Right atrium auricular region (tissue), 2 donors: ENCODE measurements around the gene FARP1. TPM values are rescaled to one million over a fixed set of nuclear protein-coding genes. Genes with fewer than 3 reads are reported as not detected.

ENCODE experiments used
- DNase-seq: peaks from one replicate; pipeline ENCODE4 v3.0.0-alpha.2; 2019; ENCODE audit warnings: low spot score
- H3K27ac ChIP-seq, 2 donors: fragments of 200-600 bp; sonication (generic); 1 replicate in 1 of 2; 2 replicates in 1 of 2; pipeline ENCODE4 v1.5.1; 2016 to 2019
- H3K27me3 ChIP-seq, 2 donors: fragments of 200-600 bp; sonication (generic); one replicate each; pipeline versions ENCODE4 v1.5.1 to v1.6.0; 2017 to 2019
- H3K36me3 ChIP-seq: fragments of 200-600 bp; sonication (generic); one replicate; pipeline ENCODE4 v1.5.1; 2016
- H3K4me1 ChIP-seq, 2 donors: fragments of 200-600 bp; sonication (generic); one replicate each; pipeline versions ENCODE4 v1.5.1 to v1.6.0; 2017 to 2019
- H3K4me3 ChIP-seq, 2 donors: fragments of 200-600 bp; sonication (generic); 1 replicate in 1 of 2; 2 replicates in 1 of 2; pipeline ENCODE4 v1.5.1; 2017 to 2019; ENCODE audit warnings: mild to moderate bottlenecking in 1 of 2, moderate library complexity in 1 of 2
- H3K9me3 ChIP-seq, 2 donors: fragments of 200-600 bp; sonication (generic); one replicate each; pipeline ENCODE4 v1.5.1; 2019
- total RNA-seq, 2 donors: library from RNA; depleted of rRNA; stranded (reverse); fragments of >200 nt; gene quantifications; one replicate each; pipeline ENCODE4 v1.1.0, GENCODE V29; 2016
- TF ChIP-seq, protein P1 (sequence below), 2 donors: fragments of 200-600 bp; sonication (generic); IDR thresholded peaks; one replicate each; pipeline ENCODE4 v1.5.1; 2019; ENCODE audit warnings: antibody characterized with exemption in 2 of 2

The FARP1 gene
- total RNA-seq, 2 donors from 2014 or later: 15.5 to 25.7 TPM

DNA sequence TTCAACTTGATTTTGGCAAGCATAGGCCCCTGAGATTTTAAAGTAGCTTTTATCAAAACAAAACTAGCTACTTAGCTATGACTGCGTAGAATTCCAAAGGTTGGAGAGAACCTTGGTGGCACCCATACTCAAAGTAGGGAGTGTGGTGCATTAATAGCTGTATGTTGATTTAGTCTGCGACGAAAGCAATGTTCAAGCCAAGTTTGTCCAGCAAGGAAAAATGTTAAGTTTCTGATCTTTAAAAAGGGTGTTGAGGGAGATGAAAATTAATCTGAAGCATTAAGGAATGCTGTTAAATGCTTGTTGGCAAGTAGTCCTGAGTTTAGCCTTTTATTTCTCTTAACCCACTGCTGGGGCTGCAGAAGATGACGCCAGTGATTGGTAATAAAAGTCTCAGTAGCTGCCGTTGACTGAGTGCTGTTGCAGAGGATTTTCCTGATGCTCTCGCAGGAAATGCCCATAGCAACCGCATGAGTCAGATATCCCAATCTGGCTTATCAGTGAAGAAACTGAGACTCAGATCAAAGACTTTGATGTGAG is 110.1 kb downstream of the FARP1 start:
- DNase-seq: no peak
- Histone ChIP-seq H3K9me3 (no peaks in the 10 kb centered on the region), H3K4me1 (peaks cover 0 to 14% of the 10 kb centered on the region in 2 donors), H3K27ac (no peak overlapping the region), H3K36me3 (no peaks in the 10 kb centered on the region), H3K27me3 (no peaks in the 10 kb centered on the region), H3K4me3 (no peak overlapping the region)
- TF ChIP-seq, protein P1, sequence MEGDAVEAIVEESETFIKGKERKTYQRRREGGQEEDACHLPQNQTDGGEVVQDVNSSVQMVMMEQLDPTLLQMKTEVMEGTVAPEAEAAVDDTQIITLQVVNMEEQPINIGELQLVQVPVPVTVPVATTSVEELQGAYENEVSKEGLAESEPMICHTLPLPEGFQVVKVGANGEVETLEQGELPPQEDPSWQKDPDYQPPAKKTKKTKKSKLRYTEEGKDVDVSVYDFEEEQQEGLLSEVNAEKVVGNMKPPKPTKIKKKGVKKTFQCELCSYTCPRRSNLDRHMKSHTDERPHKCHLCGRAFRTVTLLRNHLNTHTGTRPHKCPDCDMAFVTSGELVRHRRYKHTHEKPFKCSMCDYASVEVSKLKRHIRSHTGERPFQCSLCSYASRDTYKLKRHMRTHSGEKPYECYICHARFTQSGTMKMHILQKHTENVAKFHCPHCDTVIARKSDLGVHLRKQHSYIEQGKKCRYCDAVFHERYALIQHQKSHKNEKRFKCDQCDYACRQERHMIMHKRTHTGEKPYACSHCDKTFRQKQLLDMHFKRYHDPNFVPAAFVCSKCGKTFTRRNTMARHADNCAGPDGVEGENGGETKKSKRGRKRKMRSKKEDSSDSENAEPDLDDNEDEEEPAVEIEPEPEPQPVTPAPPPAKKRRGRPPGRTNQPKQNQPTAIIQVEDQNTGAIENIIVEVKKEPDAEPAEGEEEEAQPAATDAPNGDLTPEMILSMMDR (IDR thresholded peaks at IDR 0.05): no peak

DNA sequence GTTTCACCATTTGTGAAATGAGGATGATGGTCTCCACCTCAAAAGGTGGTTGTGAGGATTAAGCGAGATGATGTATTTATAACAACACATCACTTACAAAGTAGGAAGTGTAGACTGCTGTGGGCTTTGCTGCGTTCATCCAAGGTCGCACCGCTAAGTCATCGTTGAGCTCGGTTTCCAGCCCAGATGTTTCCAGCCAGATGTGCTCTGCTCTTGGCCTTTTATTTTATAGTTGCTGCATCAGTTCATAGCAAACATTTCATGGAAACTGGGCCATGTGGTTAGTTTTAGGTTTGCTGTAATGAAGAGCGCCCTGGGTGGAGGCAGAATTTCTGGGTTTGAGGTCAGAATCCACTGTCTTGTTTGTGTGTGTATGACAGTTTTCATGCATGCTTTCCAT is 110.6 kb downstream of the FARP1 start:
- no peak for DNase-seq
- TF ChIP-seq, protein P1 (IDR thresholded peaks at IDR 0.05): no peak
- no peak overlapping the region for H3K27ac ChIP-seq

DNA sequence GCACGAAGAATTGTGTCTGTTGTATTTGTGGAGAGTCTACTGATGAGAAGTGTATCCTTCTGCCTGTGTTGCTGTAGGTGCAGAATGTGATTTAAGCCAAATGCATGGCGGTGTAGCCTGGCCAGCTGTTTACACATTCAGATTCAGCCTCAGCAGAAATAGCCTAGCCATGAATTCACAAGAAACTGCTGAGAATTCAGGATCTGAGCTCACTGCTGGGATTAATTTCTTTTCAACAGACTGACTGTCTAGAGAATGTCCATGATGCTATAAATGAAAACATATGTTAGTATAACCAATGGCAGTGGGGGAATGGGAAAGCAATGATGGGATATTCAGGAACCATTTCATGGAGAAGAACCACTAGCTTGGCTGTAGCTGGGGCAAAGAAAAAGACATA is 111.6 kb downstream of the FARP1 start:
- Histone ChIP-seq H3K9me3 (no peaks in the 10 kb centered on the region), H3K4me1 (peaks cover 0 to 14% of the 10 kb centered on the region in 2 donors), H3K27ac (no peak overlapping the region), H3K4me3 (no peak overlapping the region), H3K36me3 (no peaks in the 10 kb centered on the region), H3K27me3 (no peaks in the 10 kb centered on the region)
- TF ChIP-seq, protein P1 (IDR thresholded peaks at IDR 0.05): no peak
- DNase-seq: no peak

More for the DNA sequence above, 110.6 kb downstream of the FARP1 start:
- Histone ChIP-seq H3K9me3 (no peaks in the 10 kb centered on the region), H3K4me3 (no peak overlapping the region), H3K4me1 (peaks cover 0 to 14% of the 10 kb centered on the region in 2 donors), H3K27me3 (no peaks in the 10 kb centered on the region), H3K36me3 (no peaks in the 10 kb centered on the region)

DNA sequence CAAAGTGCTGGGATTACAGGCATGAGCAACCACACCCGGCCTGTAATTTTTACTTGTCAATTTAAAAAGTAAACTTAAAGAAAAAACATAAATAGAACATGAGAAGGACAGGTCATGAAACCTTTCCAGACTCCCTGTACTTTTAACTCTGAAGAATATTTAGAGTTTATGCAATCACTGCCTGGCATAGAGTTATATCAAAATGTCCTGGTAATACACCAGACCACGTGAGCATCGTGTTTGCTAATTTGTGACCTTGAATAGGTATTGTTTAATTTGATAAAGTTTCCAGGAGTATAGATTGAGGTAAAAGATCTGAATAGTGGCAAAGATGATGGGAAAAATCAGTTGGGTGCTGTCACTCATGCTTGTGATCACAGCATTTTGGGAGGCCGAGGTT is 115.3 kb downstream of the FARP1 start:
- TF ChIP-seq, protein P1 (IDR thresholded peaks at IDR 0.05): no peak
- no peak overlapping the region for H3K27ac ChIP-seq
- H3K36me3 ChIP-seq: no peaks in the 10 kb centered on the region
- H3K4me3 ChIP-seq: no peak overlapping the region
- peaks cover 0 to 3% of the 10 kb centered on the region in 2 donors for H3K4me1 ChIP-seq
- H3K27me3 ChIP-seq: no peaks in the 10 kb centered on the region
- no peak for DNase-seq
- H3K9me3 ChIP-seq: no peaks in the 10 kb centered on the region

DNA sequence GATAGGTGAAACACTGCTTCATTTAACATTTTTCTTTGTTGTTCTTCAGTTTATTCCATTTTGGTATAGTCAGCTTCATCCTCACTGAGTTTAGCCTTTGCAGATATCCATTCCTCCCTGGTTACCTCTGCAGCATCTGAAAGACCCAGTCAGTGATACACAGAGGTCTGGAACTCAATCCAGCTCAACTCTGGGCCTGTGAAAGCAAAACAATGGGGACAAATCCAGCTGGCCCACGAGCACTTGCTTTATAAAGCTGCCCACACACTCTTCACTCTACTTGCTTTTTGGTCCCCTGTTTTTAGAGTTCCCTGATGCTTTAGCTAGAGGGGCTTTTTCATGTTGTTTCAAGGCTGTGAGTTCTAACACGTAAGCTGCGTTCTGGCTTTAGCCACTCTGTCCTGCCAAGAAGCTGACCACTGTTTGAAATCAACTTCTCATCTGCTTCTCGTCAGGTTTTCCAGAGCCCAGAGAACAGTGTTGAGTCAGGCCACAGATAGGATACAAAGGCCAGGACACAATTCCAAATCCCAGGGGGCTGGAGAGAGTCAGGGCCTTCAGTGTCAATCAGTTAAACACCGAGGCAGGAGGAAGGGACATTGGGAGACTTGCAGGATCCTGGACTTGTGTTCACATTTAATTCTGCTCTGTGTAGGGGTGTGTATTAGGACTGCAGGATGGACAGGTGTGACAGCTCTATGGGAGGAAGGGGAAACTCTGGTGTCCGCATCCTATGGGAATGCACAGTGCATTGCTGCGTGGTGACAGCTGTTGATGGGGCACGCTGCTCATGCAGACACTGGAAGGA is 117.7 kb downstream of the FARP1 start:
- H3K4me3 ChIP-seq: no peak overlapping the region
- TF ChIP-seq, protein P1 (IDR thresholded peaks at IDR 0.05): no peak
- H3K9me3 ChIP-seq: no peaks in the 10 kb centered on the region
- no peaks in the 10 kb centered on the region for H3K27me3 ChIP-seq
- H3K27ac ChIP-seq: no peak overlapping the region
- DNase-seq: no peak
- H3K4me1 ChIP-seq: no peaks in the 10 kb centered on the region
- H3K36me3 ChIP-seq: no peaks in the 10 kb centered on the region
